OCI-LY3 (cell line): ENCODE data around the gene TLR7.

ENCODE experiments used
- EZH2phosphoT487 ChIP-seq: fragments of 200-600 bp; shearing (Covaris generic); IDR thresholded peaks from 2 replicates; pipeline ENCODE4 v1.6.1; 2018; ENCODE audit warnings: antibody characterized with exemption, mixed run types, low read depth
- TF ChIP-seq, protein P1 (sequence below): fragments of 200-600, 300-600 bp; sonication (generic); IDR thresholded peaks from 2 replicates; pipeline ENCODE4 v1.5.1; 2014; ENCODE audit warnings: antibody characterized with exemption, low read length, low read depth

DNA sequence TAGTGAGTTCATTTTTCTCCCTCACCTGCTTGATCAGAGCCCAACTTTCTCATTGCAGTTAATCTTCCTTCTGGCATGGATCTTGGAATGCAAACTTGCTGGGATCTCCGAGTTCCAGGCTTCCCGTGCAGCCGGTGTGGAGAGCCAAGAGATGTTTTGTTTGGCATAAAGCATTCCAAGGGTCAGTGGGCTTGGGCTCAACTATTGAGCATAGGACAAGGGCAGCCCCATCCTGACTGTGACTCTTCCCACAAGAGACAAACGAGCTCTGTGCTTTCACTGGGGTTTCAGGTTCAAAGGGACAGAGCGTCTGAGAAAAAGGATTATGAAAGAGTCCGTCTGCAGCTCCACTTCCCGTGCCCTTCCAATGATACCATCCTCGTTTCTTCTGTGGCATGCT, 10.5 kb downstream of the TLR7 start:
- no peak for TF ChIP-seq EZH2phosphoT487
- TF ChIP-seq, protein P1, sequence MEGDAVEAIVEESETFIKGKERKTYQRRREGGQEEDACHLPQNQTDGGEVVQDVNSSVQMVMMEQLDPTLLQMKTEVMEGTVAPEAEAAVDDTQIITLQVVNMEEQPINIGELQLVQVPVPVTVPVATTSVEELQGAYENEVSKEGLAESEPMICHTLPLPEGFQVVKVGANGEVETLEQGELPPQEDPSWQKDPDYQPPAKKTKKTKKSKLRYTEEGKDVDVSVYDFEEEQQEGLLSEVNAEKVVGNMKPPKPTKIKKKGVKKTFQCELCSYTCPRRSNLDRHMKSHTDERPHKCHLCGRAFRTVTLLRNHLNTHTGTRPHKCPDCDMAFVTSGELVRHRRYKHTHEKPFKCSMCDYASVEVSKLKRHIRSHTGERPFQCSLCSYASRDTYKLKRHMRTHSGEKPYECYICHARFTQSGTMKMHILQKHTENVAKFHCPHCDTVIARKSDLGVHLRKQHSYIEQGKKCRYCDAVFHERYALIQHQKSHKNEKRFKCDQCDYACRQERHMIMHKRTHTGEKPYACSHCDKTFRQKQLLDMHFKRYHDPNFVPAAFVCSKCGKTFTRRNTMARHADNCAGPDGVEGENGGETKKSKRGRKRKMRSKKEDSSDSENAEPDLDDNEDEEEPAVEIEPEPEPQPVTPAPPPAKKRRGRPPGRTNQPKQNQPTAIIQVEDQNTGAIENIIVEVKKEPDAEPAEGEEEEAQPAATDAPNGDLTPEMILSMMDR, result no peak
